ELF-1 (cell line): ENCODE measurements around the gene HPS6.
"Not testable (repeated sequence)": the region's sequence is repeated elsewhere in the genome, so short reads cannot be mapped to it uniquely, and the experiment has no call there.

Experiments used
- DNase-seq: peaks from one replicate; pipeline ENCODE4 v3.0.0-alpha.2; 2016; ENCODE audit warnings: low read depth, low spot score

Gene HPS6

GRCh38 chr10:102064868-102065560 lies at the start of gene HPS6:
HPS6 (plus strand) TSS chr10:102065349; CDS start chr10:102065475, 126 bp downstream.
- peak; percentile 90 for DNase-seq

GRCh38 chr10:102016416-102016815 lies 48.7 kb upstream of the HPS6 start:
- no peak for DNase-seq

- no peak for DNase-seq
Measured at GRCh38 chr10:102017295-102017694, 47.9 kb upstream of the HPS6 start.

- no peak for DNase-seq
Measured at GRCh38 chr10:102020938-102021337, 44.2 kb upstream of the HPS6 start.

- DNase-seq = no peak
Measured at GRCh38 chr10:102024799-102025198, 40.4 kb upstream of the HPS6 start.

GRCh38 chr10:102027261-102027660 lies 37.9 kb upstream of the HPS6 start:
- no peak for DNase-seq

GRCh38 chr10:102033787-102034186 lies 31.4 kb upstream of the HPS6 start:
- DNase-seq = no peak

- DNase-seq = not testable (repeated sequence)
Measured at GRCh38 chr10:102035807-102036206, 29.3 kb upstream of the HPS6 start.

GRCh38 chr10:102038410-102038809 lies 26.7 kb upstream of the HPS6 start:
- no peak for DNase-seq

- DNase-seq = no peak
Measured at GRCh38 chr10:102040305-102041050, 24.7 kb upstream of the HPS6 start.

- DNase-seq = no peak
Measured at GRCh38 chr10:102045292-102045691, 19.9 kb upstream of the HPS6 start.

- DNase-seq = no peak
Measured at GRCh38 chr10:102046095-102046494, 19.1 kb upstream of the HPS6 start.

GRCh38 chr10:102054881-102055646 lies 10.1 kb upstream of the HPS6 start:
- DNase-seq = not testable (repeated sequence)

GRCh38 chr10:102055647-102056419 lies 9.3 kb upstream of the HPS6 start, which contains the start of gene ARMH3:
ARMH3 (minus strand) TSS chr10:102056173; CDS start chr10:102040114, 16,059 bp downstream.
- peak; percentile 96 for DNase-seq

- DNase-seq = no peak
Measured at GRCh38 chr10:102059987-102060386, 5.2 kb upstream of the HPS6 start.

GRCh38 chr10:102064503-102064867 lies 664 bp upstream of the HPS6 start:
- DNase-seq = no peak

- DNase-seq = peak; percentile 55
Measured at GRCh38 chr10:102065561-102066398, 631 bp downstream of the HPS6 start.

- peak; percentile 11 for DNase-seq
Measured at GRCh38 chr10:102066399-102067088, 1.4 kb downstream of the HPS6 start.

GRCh38 chr10:102067091-102067916 lies 2.2 kb downstream of the HPS6 start:
- no peak for DNase-seq
